NCI-H146 (cell line): ENCODE results near the gene MICAL2.

ENCODE experiments used
- DNase-seq: peaks from one replicate; lab custom pipeline; 2025; lab: John Stamatoyannopoulos, UW

Gene MICAL2

DNA sequence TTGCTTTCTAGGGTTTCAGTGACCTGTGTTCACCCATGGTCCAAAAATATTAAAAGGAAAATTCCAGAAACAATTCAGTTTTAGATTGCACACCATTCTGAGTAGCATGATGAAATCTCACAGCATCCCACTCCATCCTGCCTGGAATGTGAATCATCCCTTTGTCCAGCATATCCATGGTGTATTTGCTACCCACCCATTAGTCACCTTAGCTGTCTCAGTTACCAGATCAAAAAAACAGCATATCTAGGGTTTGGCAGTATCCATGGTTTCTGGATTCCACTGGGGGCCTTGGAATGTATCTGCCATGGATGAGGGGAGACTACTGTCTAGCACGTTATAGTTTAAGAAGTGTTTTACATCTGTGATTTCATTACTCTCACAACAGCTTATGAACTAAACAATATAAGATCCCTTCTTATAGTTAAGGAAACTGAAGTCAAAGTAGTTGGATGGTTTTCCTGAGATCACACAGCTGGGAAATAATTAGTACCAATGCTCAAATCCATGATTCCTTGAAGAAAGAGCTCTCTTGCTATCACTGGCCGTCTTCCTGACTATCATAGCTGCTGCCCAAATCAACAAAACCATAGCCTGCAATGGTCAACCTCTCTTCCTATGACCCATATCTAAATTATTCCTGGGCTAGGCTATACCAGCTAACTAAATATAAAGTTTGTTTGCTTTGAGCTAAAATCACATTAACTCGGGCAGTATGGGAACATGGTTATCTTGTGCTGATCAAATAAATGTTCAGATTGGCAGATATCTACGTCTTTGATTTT, 122.6 kb downstream of the MICAL2 start:
- no peak for DNase-seq

DNA sequence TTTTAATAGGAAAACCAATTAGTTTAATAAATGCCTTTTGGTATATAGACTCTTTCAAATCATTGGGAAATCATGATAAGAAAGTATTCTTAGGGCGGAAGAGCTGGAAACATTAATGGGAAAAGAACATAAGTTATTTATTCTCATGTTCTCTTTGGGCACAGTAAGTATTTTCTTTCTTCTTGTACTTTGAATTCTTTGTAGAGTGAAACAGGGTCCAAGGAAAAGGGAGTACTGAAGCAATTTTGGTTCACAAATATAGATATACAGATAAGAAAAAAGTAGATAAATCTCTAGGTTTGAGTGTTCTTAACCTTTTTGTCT, 123.2 kb downstream of the MICAL2 start:
- no peak for DNase-seq

- DNase-seq = no peak
Observed at GRCh38 chr11:12234221-12234620, 123.8 kb downstream of the MICAL2 start.

- DNase-seq = no peak
Observed at GRCh38 chr11:12235080-12235479, 124.7 kb downstream of the MICAL2 start.

- DNase-seq = peak; percentile 60
Observed at GRCh38 chr11:12235553-12235946, 125.2 kb downstream of the MICAL2 start.

- peak; percentile 72 for DNase-seq
Observed at GRCh38 chr11:12235947-12236743, 125.8 kb downstream of the MICAL2 start.

DNA sequence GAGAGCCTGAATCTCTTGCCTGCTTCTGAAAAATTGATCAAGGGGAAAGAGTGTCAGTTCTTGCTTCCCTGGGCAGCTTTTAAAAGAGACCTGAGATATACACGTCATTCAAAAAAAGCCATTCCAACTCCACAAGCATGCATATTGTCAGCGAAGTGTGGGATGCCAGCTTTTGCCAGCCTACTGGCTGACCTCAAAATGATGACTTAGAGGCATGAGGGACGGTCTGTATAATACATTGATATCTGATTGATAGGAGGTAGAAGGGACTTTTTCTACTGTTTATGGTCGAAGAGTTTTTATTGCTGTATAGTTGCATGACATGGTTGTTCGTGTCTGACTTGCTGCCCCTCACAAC, 126.3 kb downstream of the MICAL2 start:
- DNase-seq = no peak

- DNase-seq = no peak
Observed at GRCh38 chr11:12237381-12237784, 127.0 kb downstream of the MICAL2 start.

GRCh38 chr11:12238420-12238819, 128.0 kb downstream of the MICAL2 start:
- DNase-seq = no peak

- DNase-seq = no peak
Observed at GRCh38 chr11:12239396-12239795, 129.0 kb downstream of the MICAL2 start.

- DNase-seq = no peak
Observed at GRCh38 chr11:12239804-12240371, 129.5 kb downstream of the MICAL2 start.

- no peak for DNase-seq
Observed at GRCh38 chr11:12240677-12241076, 130.3 kb downstream of the MICAL2 start.

DNA sequence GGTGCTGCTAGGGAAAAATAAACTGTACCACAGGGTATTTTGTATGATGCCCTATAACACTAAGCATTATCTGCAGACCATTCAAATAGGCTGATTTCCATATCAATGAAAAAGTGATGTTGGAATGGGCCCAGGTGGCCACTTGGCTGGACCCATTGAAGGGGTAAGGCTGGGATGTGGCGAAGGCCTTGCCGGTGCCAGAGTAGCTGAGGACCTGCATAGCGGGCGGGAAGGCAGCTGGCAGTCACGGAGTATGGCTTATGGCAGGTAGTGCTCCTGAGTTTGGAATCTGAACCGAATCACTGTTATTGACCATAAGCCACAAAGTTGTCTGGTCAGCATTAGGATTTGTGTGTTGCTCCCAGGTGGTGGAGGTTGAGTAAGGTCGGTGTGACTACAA, 131.0 kb downstream of the MICAL2 start:
- DNase-seq = no peak

DNA sequence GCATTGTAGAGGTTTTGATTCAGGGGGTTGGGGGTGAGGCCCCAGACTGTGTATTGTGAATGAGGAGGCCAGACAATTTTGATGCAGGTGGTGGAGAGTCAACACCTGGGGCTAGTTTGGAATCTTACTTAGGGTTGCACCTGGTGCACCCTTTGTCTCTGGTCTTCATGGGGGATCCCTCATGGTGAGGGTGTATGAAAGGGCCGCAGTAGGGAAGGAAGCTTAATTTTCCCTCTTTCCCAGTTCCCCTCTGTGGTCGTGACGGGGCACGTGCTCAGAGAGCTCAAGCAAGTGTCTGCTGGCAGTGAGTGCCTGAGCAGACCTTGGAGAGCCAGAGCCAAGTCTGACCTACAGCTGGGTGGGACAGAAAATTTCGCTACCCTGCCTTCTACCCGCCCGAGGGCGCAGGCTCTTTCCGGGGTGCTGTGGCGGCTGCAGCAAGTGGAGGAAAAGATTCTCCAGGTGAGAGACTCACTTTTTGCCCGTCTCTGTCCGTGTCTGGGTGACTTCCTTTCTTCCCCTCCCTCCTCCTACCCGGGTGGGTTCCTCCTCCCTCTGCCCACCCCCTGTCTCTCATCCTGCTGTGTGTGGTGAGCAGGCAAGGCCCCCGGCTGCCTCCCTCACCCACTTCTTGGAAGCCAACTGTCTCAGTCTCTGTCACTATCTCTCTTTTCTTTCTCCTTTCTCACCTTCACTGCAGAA, 131.7 kb downstream of the MICAL2 start:
- peak; percentile 99 for DNase-seq

DNA sequence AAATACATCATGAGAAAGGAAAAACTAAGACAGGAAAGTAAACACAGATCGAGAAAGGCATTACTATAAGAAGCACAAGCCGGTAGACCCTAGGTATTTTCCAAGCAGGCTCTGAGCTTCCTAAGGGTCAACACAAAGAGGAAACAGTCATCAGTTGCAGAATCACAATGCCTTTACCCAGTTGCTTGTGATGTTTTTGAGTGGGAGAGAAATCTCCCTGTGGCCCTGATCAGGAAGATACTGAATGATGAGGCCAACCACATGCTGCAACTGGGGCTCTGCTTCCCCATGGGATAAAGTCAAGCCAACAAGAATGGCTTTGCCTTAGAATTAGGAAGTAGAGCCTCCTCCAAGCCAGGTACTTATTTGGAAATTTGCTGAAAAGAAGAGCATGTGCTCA, 132.6 kb downstream of the MICAL2 start:
- no peak for DNase-seq

DNA sequence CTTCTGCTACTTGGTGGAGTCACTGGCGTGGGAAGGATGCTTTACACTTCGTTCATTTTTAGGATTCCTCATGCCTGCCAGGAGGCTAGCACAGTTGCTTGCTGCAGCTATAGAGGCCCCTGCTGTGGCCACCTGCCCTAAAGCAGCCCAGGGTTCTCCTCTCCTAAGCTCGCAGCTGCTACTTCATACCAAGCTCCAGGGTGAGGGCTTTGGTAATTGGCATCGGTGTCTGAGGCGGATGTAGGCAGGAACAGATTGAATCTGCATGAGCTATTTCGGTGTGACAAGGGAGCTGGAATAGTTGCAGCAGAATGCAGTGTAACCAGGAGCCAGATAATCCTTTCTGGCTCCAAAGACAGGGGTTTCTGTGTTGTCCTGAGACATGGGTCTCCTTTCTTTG, 133.1 kb downstream of the MICAL2 start:
- DNase-seq = peak; percentile 81

- no peak for DNase-seq
Observed at GRCh38 chr11:12243911-12244550, 133.6 kb downstream of the MICAL2 start.

DNA sequence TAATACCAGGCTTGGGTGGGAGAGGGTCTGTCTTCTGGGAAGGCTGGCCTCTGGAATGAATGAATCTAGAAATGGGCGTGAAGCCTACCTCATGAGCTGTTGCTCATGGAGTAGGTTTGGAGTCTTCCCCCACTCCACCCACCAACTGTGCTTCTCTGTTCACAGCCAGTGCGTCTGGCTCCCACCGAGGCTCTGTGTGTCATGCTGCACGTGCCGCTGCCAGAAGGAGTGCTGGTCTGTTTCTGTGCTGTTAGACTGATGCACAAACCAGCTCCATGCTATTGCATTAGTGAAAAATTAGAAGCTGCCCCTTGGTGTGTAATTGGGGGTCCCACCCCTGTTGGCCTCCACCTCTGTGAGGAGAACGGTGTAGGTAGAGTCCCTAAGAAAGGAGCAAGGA, 134.7 kb downstream of the MICAL2 start:
- no peak for DNase-seq

- peak; percentile 46 for DNase-seq
Observed at GRCh38 chr11:12245549-12246016, 135.2 kb downstream of the MICAL2 start.

DNA sequence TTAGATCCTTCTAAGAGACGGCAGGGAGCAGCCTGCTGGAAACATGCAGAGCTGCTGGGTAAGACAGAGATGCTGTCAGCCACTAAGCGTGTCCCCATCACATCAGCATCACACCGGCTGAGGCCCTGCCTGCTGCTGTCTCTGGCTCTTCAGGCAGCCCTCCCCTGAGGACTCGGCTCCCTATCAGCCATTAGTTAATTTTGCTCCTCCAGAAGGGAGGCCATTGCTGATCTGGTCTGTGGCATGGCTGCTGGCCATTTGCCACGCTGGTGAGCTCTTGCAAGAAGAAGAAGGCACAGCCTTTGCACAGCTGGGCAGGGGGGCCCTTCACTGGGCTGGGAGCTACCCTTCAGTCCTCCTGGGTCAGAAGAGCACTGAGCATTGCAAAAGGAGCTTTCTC, 135.8 kb downstream of the MICAL2 start:
- no peak for DNase-seq

DNA sequence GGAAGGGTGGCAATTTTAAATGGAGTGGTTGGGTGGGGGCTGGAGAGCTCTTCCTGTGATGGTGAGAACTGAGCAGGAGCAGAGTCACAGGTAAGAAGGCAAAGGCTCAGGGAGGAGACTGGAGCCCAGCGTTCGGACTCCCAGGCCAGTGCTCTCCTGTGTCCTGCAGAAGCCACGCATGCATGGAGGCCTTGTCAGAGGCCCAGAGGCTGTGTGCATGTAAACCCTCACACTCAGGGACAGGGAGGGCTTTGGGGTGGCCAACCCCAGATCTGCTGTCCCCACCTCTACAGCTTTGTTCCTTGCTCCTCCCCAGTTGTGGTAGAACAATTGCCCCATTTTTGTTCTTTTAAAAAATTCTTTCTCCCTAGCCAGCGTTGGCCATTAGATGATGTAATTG, 136.6 kb downstream of the MICAL2 start:
- DNase-seq = no peak
